Testis (tissue), 3 donors: Measurements from ENCODE around the gene CASTOR1. TPM values are rescaled to one million over a fixed set of nuclear protein-coding genes. Genes with fewer than 3 reads are reported as not detected.

Source experiments
- DNase-seq: peaks from one replicate; pipeline ENCODE4 v3.0.0-alpha.2; 2019
- H3K27ac ChIP-seq, 2 donors: fragments of 200-600 bp; sonication (generic); one replicate each; pipeline ENCODE4 v1.5.1; 2019
- H3K27me3 ChIP-seq: fragments of 200-600 bp; sonication (generic); one replicate; pipeline ENCODE4 v1.5.1; 2019
- H3K36me3 ChIP-seq: fragments of 200-600 bp; sonication (generic); one replicate; pipeline ENCODE4 v1.5.1; 2017; ENCODE audit warnings: low read depth; ENCODE audit errors: missing control alignments
- H3K4me1 ChIP-seq: fragments of 200-600 bp; sonication (generic); one replicate; pipeline ENCODE4 v1.5.1; 2019
- H3K4me3 ChIP-seq, 2 donors: fragments of 200-600 bp; sonication (generic); one replicate each; pipeline ENCODE4 v1.5.1; 2017 to 2019
- H3K9me3 ChIP-seq: fragments of 200-600 bp; sonication (generic); one replicate; pipeline ENCODE4 v1.5.1; 2017
- POLR2A ChIP-seq: fragments of 450-650 bp; IDR thresholded peaks from one replicate; pipeline ENCODE4 v1.6.1; 2017; ENCODE audit warnings: antibody characterized with exemption, mild to moderate bottlenecking, moderate library complexity
- WGBS, 2 donors: methylation state at CpG; one replicate each; pipeline ENCODE4 v1.1.5; 2018; 5-methylcytosine and 5-hydroxymethylcytosine counted together
- intact Hi-C: fragments of 100-400 bp; cut with DNase I; formaldehyde crosslinking; loops from one replicate; pipeline ENCODE4 v1.15.1; 2023; ENCODE audit warnings: low total_unique reads
- polyA plus RNA-seq: library from polyadenylated mRNA; stranded (reverse); fragments of 350-450 nt; fragmentation: Illumina TruSeq; extraction: RNeasy Lipid Tissue Mini Kit (QIAGEN cat#74804); gene quantifications from one replicate; pipeline ENCODE4 v1.2.3, GENCODE V29; 2014; ENCODE audit warnings: low read depth, low replicate concordance; ENCODE audit not compliant: insufficient read depth
- total RNA-seq, 2 donors: library from RNA; depleted of rRNA; stranded (reverse); fragments of >200 nt; gene quantifications; one replicate each; pipeline ENCODE4 v1.2.3, GENCODE V29; 2016
- TF ChIP-seq, protein P1 (sequence below), 3 experiments: fragments of 450-650 bp in 2 of 3; fragments of 200-600 bp in 1 of 3; sonication (generic) in 1 of 3; IDR thresholded peaks; one replicate each; pipeline ENCODE4 v1.5.1; 2016 to 2019; ENCODE audit warnings: antibody characterized with exemption in 3 of 3, mild to moderate bottlenecking in 2 of 3, moderate library complexity in 1 of 3

CASTOR1 gene
- total and polyA plus RNA-seq, 3 donors from 2014 or later, result 32.8 to 71.4 (median 36.7) TPM

DNA sequence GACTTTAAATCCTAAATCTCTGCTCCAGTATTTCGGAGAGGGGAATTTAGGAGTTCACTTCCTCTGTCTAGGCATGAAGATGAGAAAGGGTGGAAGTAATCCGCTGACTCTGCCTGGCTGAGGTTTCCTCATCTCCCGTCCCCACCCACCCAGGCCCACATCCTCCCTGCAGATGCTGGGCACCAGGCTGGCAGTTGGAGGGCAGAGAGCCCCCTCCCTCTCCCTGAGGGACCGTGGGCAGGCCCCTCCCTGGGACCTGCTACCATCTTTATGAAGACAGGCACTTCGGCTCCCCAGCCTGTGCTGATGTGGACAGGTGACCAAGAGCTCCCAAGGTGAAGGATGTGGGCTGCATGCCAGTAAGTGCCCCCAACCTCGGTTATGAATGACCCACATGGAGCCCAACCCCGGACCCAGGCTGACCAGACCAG is 6.7 kb downstream of the CASTOR1 start:
- no peaks in the 10 kb centered on the region for H3K9me3 ChIP-seq
- no peaks in the 10 kb centered on the region for H3K36me3 ChIP-seq
- TF ChIP-seq, protein P1, sequence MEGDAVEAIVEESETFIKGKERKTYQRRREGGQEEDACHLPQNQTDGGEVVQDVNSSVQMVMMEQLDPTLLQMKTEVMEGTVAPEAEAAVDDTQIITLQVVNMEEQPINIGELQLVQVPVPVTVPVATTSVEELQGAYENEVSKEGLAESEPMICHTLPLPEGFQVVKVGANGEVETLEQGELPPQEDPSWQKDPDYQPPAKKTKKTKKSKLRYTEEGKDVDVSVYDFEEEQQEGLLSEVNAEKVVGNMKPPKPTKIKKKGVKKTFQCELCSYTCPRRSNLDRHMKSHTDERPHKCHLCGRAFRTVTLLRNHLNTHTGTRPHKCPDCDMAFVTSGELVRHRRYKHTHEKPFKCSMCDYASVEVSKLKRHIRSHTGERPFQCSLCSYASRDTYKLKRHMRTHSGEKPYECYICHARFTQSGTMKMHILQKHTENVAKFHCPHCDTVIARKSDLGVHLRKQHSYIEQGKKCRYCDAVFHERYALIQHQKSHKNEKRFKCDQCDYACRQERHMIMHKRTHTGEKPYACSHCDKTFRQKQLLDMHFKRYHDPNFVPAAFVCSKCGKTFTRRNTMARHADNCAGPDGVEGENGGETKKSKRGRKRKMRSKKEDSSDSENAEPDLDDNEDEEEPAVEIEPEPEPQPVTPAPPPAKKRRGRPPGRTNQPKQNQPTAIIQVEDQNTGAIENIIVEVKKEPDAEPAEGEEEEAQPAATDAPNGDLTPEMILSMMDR (IDR thresholded peaks at IDR 0.05), result no peak
- no peak for TF ChIP-seq POLR2A
- WGBS, 2 donors, result 87 to 97% methylated on average over 3 to 7 of the region's 7 CpGs
- no peak overlapping the region for H3K27ac ChIP-seq
- H3K4me3 ChIP-seq, result no peak overlapping the region
- intact Hi-C loops, result no loop called here
- H3K27me3 ChIP-seq, result no peaks in the 10 kb centered on the region
- peaks cover 6% of the 10 kb centered on the region for H3K4me1 ChIP-seq
- DNase-seq, result no peak

DNA sequence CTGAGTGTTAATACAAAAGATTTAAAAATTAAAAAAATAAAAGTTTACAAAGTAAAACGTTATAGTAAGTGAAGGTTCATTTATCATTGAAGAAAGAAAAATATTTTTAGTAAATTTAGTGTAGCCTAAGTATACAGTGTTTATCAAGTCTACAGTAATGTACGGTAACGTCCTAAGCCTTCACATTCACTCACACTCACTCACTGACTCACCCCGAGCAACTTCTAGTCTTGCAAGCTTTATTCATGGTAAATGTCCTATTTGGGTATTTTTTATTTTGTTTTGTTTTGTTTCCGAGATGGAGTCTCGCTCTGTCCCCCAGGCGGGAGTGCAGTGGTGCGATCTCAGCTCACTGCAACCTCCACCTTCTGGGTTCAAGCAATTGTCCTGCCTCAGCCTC is 8.8 kb downstream of the CASTOR1 start:
- Histone ChIP-seq H3K4me3 (no peak overlapping the region), H3K36me3 (no peaks in the 10 kb centered on the region), H3K9me3 (no peaks in the 10 kb centered on the region), H3K27ac (no peak overlapping the region), H3K4me1 (peaks cover 8% of the 10 kb centered on the region), H3K27me3 (no peaks in the 10 kb centered on the region)
- no peak for DNase-seq
- TF ChIP-seq POLR2A, result no peak
- TF ChIP-seq, protein P1 (IDR thresholded peaks at IDR 0.05), result no peak
- WGBS, 2 donors, result 81 to 86% methylated on average over 8 of the region's 8 CpGs
- intact Hi-C loops, result no loop called here

DNA sequence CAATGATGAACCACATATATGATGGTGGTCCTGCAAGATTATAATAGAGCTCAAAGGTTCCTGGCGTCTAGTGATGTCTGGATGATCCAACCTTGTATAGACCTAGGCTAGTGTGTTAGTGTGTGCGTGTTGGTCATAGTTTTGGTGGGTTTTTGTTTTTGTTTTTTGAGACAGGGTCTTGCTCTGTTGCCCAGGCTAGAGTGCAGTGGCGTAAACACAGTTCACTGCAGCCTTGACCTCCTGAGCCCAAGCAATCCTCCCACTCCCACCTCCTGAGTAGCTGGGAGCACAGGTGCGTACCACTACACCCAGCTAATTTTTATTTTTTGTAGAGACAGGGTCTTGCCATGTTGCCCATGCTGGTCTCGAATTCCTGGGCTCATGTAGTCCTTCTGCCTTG is 9.4 kb downstream of the CASTOR1 start:
- WGBS, 2 donors, result 94% methylated on average over 5 of the region's 5 CpGs
- Histone ChIP-seq H3K27ac (no peak overlapping the region), H3K4me1 (peaks cover 8% of the 10 kb centered on the region), H3K9me3 (no peaks in the 10 kb centered on the region), H3K27me3 (no peaks in the 10 kb centered on the region), H3K4me3 (no peak overlapping the region), H3K36me3 (no peaks in the 10 kb centered on the region)
- no peak for TF ChIP-seq POLR2A
- TF ChIP-seq, protein P1 (IDR thresholded peaks at IDR 0.05), result no peak
- intact Hi-C loops, result no loop called here
- DNase-seq, result no peak

DNA sequence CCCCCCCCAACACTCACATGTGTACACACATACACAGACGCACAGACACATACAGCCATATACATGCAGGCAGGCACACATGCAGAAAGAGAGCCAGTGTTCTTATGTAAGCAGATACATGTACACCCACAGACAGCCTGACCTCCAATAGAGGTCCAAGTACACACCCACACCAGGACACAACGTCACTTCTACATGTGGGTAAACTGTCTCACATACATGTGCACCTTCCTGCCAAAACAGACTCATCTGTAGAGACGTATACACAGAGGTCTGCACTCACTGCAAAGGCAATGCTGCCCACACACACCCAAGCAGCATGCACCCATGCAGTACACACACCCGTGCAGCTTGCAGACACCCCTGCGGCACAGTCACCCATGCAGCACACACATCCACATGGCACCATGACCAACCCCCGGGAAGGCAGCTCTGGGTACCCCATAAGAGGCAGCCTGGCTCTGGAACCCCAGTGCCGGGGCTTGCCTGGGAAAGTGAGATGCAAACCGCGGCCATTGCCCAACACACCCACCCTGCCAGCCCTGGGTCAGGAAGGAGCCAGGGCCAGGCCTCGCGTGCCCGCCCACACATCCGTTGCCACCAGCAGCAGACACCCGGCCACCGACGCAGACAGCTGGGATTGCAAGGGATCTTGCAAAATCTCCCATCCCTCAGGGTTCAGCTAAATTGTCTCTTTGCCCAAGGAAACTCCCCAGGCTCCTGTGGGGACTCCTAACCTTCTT is 10.1 kb downstream of the CASTOR1 start:
- no peaks in the 10 kb centered on the region for H3K27me3 ChIP-seq
- H3K4me3 ChIP-seq, result no peak overlapping the region
- H3K4me1 ChIP-seq, result peaks cover 8% of the 10 kb centered on the region
- no peak for DNase-seq
- H3K27ac ChIP-seq, result no peak overlapping the region
- intact Hi-C loops, result no loop called here
- H3K9me3 ChIP-seq, result no peaks in the 10 kb centered on the region
- TF ChIP-seq POLR2A, result no peak
- TF ChIP-seq, protein P1 (IDR thresholded peaks at IDR 0.05), result no peak
- 65 to 77% methylated on average over 3 to 16 of the region's 16 CpGs for WGBS, 2 donors
- no peaks in the 10 kb centered on the region for H3K36me3 ChIP-seq
